Neural crest cell (in vitro differentiated cells): ENCODE data around the gene SCAI. TPM values are rescaled to one million over a fixed set of nuclear protein-coding genes. Genes with fewer than 3 reads are reported as not detected.
A peak's percentile ranks its signal among the peaks of the same experiment; 100 is the strongest.

Experiments
- DNase-seq: peaks from one replicate; pipeline ENCODE4 v3.0.0; 2021; ENCODE audit warnings: low read depth, mixed read lengths, low spot score
- H3K27ac Mint-ChIP-seq: one replicate; pipeline ENCODE4 v1.8.0; 2021; ENCODE audit warnings: mild to moderate bottlenecking, mixed read lengths; ENCODE audit not compliant: unreplicated experiment
- H3K27me3 Mint-ChIP-seq: 2 replicates; pipeline ENCODE4 v1.8.0; 2021; ENCODE audit warnings: low read depth, mild to moderate bottlenecking, mixed read lengths
- H3K36me3 Mint-ChIP-seq: 2 replicates; pipeline ENCODE4 v1.8.0; 2021; ENCODE audit warnings: low read depth, mild to moderate bottlenecking, mixed read lengths
- H3K4me1 Mint-ChIP-seq: 2 replicates; pipeline ENCODE4 v1.8.0; 2021; ENCODE audit warnings: mixed read lengths
- H3K4me3 Mint-ChIP-seq: one replicate; pipeline ENCODE4 v1.8.0; 2021; ENCODE audit warnings: mild to moderate bottlenecking, mixed read lengths
- H3K9me3 Mint-ChIP-seq: 2 replicates; pipeline ENCODE4 v1.8.0; 2021; ENCODE audit warnings: mixed read lengths
- CTCF ChIP-seq: fragments of 200-600 bp; sonication (generic); conservative IDR thresholded peaks from 2 replicates; pipeline ENCODE4 v1.5.0; 2021; ENCODE audit warnings: antibody characterized with exemption, mild to moderate bottlenecking
- total RNA-seq: library from RNA; stranded (reverse); gene quantifications from 2 replicates; pipeline ENCODE4 v1.2.1, GENCODE V29; 2021

SCAI gene
- total RNA-seq, 1 donor from 2014 or later: 13.1 TPM

GRCh38 chr9:125146247-125146646, 2.9 kb upstream of the SCAI start:
- no peak for DNase-seq
- peaks cover 14% of the 10 kb centered on the region for H3K4me1 Mint-ChIP-seq
- H3K36me3 Mint-ChIP-seq: peaks cover 3% of the 10 kb centered on the region
- no peak overlapping the region for H3K4me3 Mint-ChIP-seq
- H3K27ac Mint-ChIP-seq: no peak overlapping the region
- no peaks in the 10 kb centered on the region for H3K9me3 Mint-ChIP-seq
- TF ChIP-seq CTCF: no peak
- no peaks in the 10 kb centered on the region for H3K27me3 Mint-ChIP-seq

GRCh38 chr9:125145425-125145824, 2.1 kb upstream of the SCAI start:
- no peak for TF ChIP-seq CTCF

GRCh38 chr9:125142560-125143376, 560 bp downstream of the SCAI start:
- H3K27ac Mint-ChIP-seq: peak overlapping the region; percentile 58
- TF ChIP-seq CTCF: no peak
- peak overlapping the region; percentile 99 for H3K4me3 Mint-ChIP-seq
- H3K4me1 Mint-ChIP-seq: peaks cover 14% of the 10 kb centered on the region
- no peaks in the 10 kb centered on the region for H3K36me3 Mint-ChIP-seq
- H3K27me3 Mint-ChIP-seq: no peaks in the 10 kb centered on the region
- H3K9me3 Mint-ChIP-seq: no peaks in the 10 kb centered on the region
- DNase-seq: peak; percentile 9

More at GRCh38 chr9:125145425-125145824, 2.1 kb upstream of the SCAI start:
- Mint-ChIP-seq H3K4me3 (peak overlapping the region; percentile 29), H3K9me3 (no peaks in the 10 kb centered on the region), H3K36me3 (no peaks in the 10 kb centered on the region), H3K27ac (no peak overlapping the region), H3K4me1 (peaks cover 14% of the 10 kb centered on the region), H3K27me3 (no peaks in the 10 kb centered on the region)
- no peak for DNase-seq

- Mint-ChIP-seq H3K36me3 (no peaks in the 10 kb centered on the region), H3K27ac (no peak overlapping the region), H3K9me3 (no peaks in the 10 kb centered on the region), H3K4me1 (peaks cover 14% of the 10 kb centered on the region), H3K4me3 (peak overlapping the region; percentile 99), H3K27me3 (no peaks in the 10 kb centered on the region)
- TF ChIP-seq CTCF: no peak
- no peak for DNase-seq
Observed at GRCh38 chr9:125141751-125142150, 1.6 kb downstream of the SCAI start.

- Mint-ChIP-seq H3K4me1 (peaks cover 14% of the 10 kb centered on the region), H3K36me3 (no peaks in the 10 kb centered on the region), H3K9me3 (no peaks in the 10 kb centered on the region), H3K27ac (no peak overlapping the region), H3K27me3 (no peaks in the 10 kb centered on the region), H3K4me3 (peak overlapping the region; percentile 99)
- TF ChIP-seq CTCF: no peak
- no peak for DNase-seq
Observed at GRCh38 chr9:125141251-125141650, 2.1 kb downstream of the SCAI start.
